KOPT-K1 (cell line): Measurements from ENCODE around the gene ADAMTS2.
"Not testable (repeated sequence)": the region's sequence is repeated elsewhere in the genome, so short reads cannot be mapped to it uniquely, and the experiment has no call there.

Source experiments
- H3K27ac ChIP-seq: fragments of 200-600 bp; sonication (generic); 2 replicates; pipeline ENCODE4 v1.5.1; 2016; ENCODE audit warnings: antibody characterized with exemption, mild to moderate bottlenecking, low read depth, low read length; ENCODE audit not compliant: poor library complexity, severe bottlenecking
- H3K36me3 ChIP-seq: fragments of 200-600 bp; sonication (generic); 2 replicates; pipeline ENCODE4 v1.5.1; 2017; ENCODE audit warnings: antibody characterized with exemption, mild to moderate bottlenecking, low read length, moderate library complexity; ENCODE audit not compliant: insufficient read depth
- H3K9me3 ChIP-seq: fragments of 200-600 bp; sonication (generic); 2 replicates; pipeline ENCODE4 v1.5.1; 2017; ENCODE audit warnings: antibody characterized with exemption, low read length, mild to moderate bottlenecking; ENCODE audit not compliant: insufficient read depth, poor library complexity, severe bottlenecking

The ADAMTS2 gene

DNA sequence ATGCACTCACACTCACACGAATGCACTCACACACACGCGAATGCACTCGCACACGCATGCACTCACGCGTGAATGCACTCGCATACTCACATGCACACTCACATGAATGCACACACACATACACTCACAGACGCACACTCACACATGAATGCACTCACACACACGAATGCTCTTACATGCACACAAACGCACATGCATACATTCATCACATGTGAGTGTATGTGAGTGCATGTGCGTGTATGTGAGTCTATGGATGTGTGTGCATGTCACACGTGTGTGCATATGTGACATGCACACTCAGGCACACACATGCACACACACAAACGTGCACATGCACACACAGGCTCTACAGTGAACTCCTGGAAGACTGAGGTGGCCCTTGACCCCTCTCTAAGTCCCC lies 121.7 kb downstream of the ADAMTS2 start:
- Histone ChIP-seq H3K27ac (no peak overlapping the region), H3K9me3 (no peaks in the 10 kb centered on the region), H3K36me3 (no peaks in the 10 kb centered on the region)

DNA sequence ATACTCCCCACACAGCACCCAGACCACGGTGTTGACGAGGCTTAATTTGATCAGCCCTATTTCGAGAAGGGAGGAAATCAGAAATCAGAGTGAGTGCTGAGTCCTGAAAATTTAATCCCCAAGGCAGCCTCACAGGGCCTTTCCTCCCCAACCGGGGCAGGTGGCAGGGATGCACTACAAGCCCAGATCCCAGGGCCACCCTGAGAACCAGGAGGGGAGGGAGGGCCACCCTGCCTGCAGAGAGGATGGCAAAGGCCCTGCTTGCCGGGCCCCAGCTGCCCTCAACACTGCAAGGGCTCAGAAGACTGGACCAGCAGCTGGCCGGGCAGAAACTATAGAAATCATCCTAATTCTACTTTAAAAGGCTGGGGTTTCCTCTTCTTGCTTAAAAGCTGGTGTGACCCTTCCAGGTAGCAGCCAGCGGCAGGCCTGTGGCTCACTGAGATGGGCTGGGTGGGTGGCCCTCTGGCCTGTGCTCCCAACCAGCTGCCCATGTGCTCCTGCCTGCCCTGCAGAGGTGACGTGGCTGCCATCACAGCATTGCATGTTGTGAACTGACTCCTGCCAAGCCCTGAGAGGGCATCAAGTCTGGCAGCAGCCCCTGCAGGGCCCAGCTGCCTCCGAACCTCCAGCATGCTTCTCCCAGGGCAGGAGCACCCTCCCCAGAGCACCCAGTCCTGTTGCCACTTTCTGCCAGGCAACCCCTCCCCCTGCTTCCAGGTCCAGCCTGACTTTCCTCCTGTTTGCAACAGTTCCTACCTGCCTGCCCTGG lies 122.8 kb downstream of the ADAMTS2 start:
- Histone ChIP-seq H3K9me3 (no peaks in the 10 kb centered on the region), H3K27ac (no peak overlapping the region), H3K36me3 (no peaks in the 10 kb centered on the region)

- Histone ChIP-seq H3K9me3 (no peaks in the 10 kb centered on the region), H3K36me3 (no peaks in the 10 kb centered on the region)
These were observed 123.4 kb downstream of the ADAMTS2 start for GRCh38 chr5:179221877-179222220.

DNA sequence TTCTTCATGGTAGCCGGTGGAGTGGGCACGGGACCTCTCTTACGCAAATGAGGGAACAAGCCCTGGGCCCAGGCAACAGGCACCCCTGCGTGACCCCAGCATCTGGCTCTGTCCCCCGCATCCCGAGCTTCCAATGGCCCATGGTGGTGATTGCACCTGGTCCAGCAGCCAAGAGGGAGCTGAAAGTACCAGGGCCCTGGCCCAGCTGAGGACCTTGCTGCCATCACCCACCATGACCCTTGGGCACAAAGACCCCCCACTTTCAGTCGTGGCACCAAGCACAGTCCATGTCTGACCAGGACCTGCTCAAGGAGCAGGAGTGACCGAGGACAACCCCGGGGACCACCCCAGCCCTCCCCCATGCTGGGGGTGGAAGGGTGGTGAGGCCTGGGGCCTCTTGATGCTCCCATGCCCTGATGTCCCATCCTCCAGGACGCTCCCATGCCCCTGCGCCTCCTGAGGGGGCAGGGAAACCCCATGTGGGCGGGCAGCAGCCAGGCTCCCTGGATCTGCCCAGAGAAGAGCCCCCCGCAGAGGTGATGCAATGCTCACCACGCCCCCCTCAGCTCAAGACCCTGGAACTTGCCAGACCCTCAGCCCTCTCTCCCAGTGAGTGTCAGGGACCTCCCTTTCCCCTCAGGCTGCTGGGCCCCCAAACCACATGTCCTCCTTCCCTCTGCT lies 123.9 kb downstream of the ADAMTS2 start:
- no peaks in the 10 kb centered on the region for H3K36me3 ChIP-seq
- H3K9me3 ChIP-seq: no peaks in the 10 kb centered on the region
- no peak overlapping the region for H3K27ac ChIP-seq

More at GRCh38 chr5:179221877-179222220, 123.4 kb downstream of the ADAMTS2 start:
- H3K27ac ChIP-seq: no peak overlapping the region

- Histone ChIP-seq H3K9me3 (no peaks in the 10 kb centered on the region), H3K27ac (no peak overlapping the region), H3K36me3 (no peaks in the 10 kb centered on the region)
These were observed 124.5 kb downstream of the ADAMTS2 start for GRCh38 chr5:179220716-179221115.

DNA sequence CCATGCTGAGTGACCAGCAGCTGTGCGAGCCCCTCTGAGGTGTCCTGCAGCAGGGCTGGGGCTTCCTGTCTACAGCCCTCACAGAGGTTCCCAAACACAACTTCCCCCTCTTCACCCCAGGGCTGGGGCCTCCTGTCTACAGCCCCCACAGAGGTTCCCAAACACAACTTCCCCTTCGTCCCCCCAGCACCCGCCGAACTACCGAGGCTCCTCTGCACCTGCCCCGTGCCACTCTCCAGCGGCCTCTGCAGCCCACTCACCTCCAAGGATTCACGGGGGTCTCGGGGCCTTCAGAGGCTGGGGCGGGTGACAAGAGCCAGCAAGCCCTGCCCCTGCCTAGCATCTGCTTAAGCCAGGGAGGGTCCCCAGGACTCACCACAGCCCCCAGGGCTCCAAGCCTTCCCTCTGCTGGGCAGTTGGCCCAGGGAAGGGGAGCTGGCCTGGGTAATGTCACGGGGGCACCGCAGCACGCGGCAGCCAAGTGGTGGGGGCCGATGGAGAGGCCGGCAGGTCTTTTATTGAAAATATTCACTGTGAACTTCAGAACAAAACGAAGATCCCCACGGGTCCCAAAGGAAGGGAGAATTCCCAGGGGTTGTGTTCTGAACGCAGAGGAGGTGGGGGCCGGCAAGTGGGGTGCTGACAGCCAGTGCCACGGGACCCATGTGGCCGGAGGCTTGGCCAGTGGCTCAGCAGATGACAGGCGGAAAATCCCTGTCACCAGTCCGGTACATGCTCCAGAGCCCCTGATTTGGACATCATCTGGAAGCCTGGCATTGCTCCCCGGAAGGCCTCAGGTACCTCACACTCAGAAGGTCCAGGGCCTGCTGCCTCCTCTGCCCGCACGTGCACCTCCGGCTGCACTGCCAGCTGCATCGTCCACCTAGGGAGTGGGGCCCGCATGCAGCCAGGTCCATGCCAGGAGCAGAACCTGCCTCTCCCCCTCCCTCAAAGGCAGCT lies 125.3 kb downstream of the ADAMTS2 start:
- Histone ChIP-seq H3K9me3 (no peaks in the 10 kb centered on the region), H3K36me3 (no peaks in the 10 kb centered on the region)

DNA sequence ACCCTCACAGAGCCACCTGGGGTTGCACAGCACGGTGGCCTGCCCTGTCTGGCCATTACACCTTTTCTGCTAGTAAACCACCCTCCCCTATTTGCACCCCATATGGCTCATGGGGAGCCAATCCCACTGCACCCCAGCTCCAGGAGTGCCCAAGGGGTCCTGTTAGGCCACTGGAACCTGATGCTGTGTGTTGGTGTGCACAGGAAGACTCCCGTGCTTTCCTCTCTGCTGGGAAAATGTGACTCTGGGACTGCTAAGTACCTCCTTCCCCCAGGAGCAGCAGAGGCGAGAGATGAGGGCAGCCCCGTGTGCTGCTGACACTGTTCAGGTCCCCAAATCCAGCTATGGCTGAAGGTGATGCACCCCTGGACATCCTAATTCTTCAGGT lies 126.3 kb downstream of the ADAMTS2 start:
- Histone ChIP-seq H3K9me3 (no peaks in the 10 kb centered on the region), H3K27ac (no peak overlapping the region), H3K36me3 (no peaks in the 10 kb centered on the region)

More for the DNA sequence above, 125.3 kb downstream of the ADAMTS2 start:
- H3K27ac ChIP-seq: no peak overlapping the region

DNA sequence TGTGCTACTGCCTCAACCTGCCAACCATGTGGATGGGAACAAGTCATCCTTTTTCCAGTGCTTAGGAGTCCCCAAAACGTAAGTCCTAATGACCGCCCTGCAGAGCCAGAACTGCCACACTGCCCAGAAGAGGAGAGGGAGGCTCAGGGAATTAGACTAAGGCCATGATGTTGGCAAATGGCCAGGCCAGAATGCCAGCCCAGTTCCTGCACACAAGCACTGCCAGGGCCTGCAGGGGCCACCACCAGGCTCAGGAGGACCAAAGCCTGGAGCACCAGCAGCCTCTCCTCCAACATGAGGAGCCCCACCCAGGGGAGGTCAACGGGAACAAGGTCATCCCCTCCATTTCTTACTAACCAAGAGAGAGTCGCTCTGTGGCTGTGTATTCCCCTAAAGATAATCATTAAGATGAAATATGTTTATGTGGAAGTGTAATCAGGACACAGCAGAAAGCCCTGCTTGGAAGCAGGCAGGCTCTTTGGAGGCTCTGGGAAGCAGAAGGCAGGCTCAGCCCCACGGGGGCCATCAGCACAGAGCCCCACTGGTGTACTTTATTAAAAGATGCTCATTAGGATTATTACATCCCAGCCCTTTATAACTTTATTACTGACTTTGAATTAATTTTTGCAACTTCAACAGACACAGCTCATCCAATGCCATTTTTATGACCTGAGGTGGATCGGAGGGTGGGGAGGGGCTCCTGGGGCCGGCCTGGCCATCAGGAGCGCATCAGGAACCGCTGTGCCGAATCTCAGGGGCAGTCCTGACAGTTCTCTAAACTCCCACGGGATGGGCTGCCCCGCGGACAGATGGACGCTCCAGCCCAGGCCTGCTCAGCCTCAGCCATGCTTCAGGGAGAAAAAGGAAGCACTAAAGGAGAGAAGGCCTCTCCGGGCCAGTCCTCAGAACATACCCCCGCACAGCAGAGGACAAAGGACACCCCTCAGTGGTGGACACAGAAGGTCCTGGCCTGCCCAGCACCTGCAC lies 127.0 kb downstream of the ADAMTS2 start:
- H3K27ac ChIP-seq: no peak overlapping the region
- H3K36me3 ChIP-seq: no peaks in the 10 kb centered on the region
- no peaks in the 10 kb centered on the region for H3K9me3 ChIP-seq

GRCh38 chr5:179217356-179217755 lies 127.9 kb downstream of the ADAMTS2 start:
- Histone ChIP-seq H3K36me3 (no peaks in the 10 kb centered on the region), H3K9me3 (no peaks in the 10 kb centered on the region), H3K27ac (no peak overlapping the region)

DNA sequence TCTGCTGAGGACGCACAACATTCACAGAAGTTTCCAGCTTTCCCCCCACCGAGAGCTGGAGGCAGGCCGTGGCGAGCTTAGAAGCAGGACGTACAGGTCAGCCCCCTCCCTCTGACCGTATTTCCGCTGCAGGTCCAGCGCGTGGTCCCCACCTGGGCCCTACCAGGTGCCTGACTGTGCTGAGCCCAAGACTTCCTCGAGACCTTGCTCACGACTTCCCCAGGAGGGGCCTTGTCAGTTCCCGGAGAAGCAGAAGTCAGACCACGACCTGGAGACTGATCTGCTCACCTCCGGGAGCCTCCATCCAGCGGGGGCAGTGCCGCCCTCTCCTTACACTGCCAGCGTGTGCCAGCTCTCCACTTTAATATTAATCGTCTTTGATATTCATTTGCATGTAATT lies 128.9 kb downstream of the ADAMTS2 start:
- H3K9me3 ChIP-seq, H3K36me3 ChIP-seq, H3K27ac ChIP-seq: not testable (repeated sequence)

GRCh38 chr5:179215576-179215975 lies 129.7 kb downstream of the ADAMTS2 start:
- Histone ChIP-seq H3K9me3 (no peaks in the 10 kb centered on the region), H3K27ac (no peak overlapping the region), H3K36me3 (no peaks in the 10 kb centered on the region)

DNA sequence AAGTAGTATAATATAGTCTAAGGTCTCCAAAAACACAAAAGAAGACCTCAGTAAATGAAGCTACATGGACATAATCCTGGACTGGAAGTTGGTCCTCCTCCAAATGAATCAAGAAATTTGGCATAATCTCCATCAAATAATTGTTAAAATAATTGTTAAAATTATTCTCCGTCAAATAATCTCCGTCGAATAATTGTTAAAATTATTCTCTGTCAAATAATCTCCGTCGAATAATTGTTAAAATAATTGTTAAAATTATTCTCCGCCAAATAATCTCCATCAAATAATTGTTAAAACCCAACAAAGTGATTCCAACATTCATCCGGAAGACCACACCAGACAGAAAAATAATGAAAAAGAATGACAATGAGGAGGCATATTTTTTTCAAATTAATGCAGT lies 130.6 kb downstream of the ADAMTS2 start:
- Histone ChIP-seq H3K9me3 (no peaks in the 10 kb centered on the region), H3K27ac (no peak overlapping the region), H3K36me3 (no peaks in the 10 kb centered on the region)

GRCh38 chr5:179212870-179213269 lies 132.4 kb downstream of the ADAMTS2 start:
- Histone ChIP-seq H3K27ac (no peak overlapping the region), H3K36me3 (no peaks in the 10 kb centered on the region), H3K9me3 (no peaks in the 10 kb centered on the region)

DNA sequence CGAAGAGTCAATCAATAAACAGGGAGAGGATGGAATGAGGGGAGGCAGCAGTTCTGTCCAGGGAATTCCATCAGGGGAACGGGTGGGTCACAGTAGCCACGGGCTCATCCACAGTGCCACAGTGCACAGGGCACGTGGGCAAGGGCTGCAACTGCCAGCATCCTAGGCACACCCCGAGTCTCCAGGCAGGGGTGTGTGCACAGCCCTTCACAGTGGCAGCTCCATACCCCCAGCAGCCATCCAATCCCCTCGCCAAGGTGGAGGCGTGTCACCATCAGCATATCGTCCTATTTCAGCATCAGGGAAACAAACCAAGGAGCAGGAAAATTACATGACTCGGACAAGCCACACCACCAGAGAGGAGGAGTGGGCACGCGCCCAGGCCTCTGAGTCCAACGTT lies 133.6 kb downstream of the ADAMTS2 start:
- H3K9me3 ChIP-seq: no peaks in the 10 kb centered on the region

More for the DNA sequence above, 133.6 kb downstream of the ADAMTS2 start:
- Histone ChIP-seq H3K36me3 (no peaks in the 10 kb centered on the region), H3K27ac (no peak overlapping the region)
